GM13977 (cell line): ENCODE measurements around the gene SIGLEC7.
A peak's percentile ranks its signal among the peaks of the same experiment; 100 is the strongest.

ENCODE experiments used
- DNase-seq: peaks from one replicate; pipeline ENCODE4 v3.0.0; 2012; ENCODE audit warnings: low spot score
- in situ Hi-C: fragments of 300-500 bp; cut with MboI; formaldehyde crosslinking; loops from one replicate; pipeline ENCODE4 v1.12.0; 2022; ENCODE audit warnings: low sequenced_read_pairs, low pct_unique_long_range_greater_than_20kb, mixed read lengths, inconsistent platforms; ENCODE audit not compliant: unreplicated experiment
- TF ChIP-seq, protein P1 (sequence below): IDR thresholded peaks from 2 replicates; pipeline ENCODE4 v1.5.1; 2012; ENCODE audit warnings: mild to moderate bottlenecking, control low read depth; ENCODE audit not compliant: insufficient read depth; ENCODE audit errors: extremely low read depth, missing control alignments

SIGLEC7 gene

GRCh38 chr19:51148580-51148979 is 6.5 kb downstream of the SIGLEC7 start:
- DNase-seq = no peak
- in situ Hi-C loops = no loop called here
- TF ChIP-seq, protein P1, sequence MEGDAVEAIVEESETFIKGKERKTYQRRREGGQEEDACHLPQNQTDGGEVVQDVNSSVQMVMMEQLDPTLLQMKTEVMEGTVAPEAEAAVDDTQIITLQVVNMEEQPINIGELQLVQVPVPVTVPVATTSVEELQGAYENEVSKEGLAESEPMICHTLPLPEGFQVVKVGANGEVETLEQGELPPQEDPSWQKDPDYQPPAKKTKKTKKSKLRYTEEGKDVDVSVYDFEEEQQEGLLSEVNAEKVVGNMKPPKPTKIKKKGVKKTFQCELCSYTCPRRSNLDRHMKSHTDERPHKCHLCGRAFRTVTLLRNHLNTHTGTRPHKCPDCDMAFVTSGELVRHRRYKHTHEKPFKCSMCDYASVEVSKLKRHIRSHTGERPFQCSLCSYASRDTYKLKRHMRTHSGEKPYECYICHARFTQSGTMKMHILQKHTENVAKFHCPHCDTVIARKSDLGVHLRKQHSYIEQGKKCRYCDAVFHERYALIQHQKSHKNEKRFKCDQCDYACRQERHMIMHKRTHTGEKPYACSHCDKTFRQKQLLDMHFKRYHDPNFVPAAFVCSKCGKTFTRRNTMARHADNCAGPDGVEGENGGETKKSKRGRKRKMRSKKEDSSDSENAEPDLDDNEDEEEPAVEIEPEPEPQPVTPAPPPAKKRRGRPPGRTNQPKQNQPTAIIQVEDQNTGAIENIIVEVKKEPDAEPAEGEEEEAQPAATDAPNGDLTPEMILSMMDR = no peak

DNA sequence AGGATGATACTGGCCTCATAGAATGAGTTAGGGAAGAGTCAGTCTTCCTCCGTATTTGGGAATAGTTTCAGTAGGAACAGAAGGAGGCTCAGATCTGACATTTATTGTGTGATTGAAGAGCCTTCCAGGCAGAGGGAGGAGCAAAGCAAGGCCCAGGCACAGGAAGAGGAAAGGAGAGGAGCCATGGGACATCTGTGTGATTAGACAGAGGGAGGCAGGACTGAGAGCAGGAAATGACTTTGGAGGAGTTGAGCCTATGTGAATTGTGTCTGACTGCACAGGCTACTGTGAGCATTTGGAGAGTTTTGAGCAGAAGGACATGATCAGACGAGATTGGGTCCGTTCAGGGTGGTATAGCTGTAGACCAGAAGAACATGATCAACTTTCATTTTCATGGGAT is 8.5 kb downstream of the SIGLEC7 start:
- in situ Hi-C loops = loop anchor here (25.0 kb wide), 1 partner anchor 512 kb away; no protein-coding TSS in a partner anchor
- TF ChIP-seq, protein P1 = no peak
- no peak for DNase-seq

DNA sequence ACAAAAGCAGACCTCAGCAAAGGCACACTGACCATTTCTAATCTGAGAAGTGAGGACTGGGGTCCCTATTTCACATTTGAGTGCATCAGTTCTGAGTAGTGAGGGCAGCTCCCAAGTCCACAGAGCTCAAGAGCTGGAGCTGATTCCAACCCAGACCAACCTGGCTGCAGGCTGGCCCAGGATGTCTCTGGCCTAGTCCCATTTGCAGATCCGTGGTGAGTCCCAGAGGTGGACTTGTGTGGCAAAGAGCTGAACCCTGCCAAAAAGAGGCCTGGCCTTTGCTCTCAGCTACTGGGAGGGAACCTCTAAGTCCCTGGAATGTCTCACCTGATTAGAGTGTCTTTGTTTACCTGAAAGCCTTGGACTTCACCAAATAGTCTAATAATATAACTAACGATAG is 14.6 kb downstream of the SIGLEC7 start:
- in situ Hi-C loops = loop anchor here (25.0 kb wide), 1 partner anchor 506 kb away; no protein-coding TSS in a partner anchor
- TF ChIP-seq, protein P1 = no peak
- DNase-seq = no peak

GRCh38 chr19:51157265-51157664 is 15.2 kb downstream of the SIGLEC7 start:
- no peak for DNase-seq

DNA sequence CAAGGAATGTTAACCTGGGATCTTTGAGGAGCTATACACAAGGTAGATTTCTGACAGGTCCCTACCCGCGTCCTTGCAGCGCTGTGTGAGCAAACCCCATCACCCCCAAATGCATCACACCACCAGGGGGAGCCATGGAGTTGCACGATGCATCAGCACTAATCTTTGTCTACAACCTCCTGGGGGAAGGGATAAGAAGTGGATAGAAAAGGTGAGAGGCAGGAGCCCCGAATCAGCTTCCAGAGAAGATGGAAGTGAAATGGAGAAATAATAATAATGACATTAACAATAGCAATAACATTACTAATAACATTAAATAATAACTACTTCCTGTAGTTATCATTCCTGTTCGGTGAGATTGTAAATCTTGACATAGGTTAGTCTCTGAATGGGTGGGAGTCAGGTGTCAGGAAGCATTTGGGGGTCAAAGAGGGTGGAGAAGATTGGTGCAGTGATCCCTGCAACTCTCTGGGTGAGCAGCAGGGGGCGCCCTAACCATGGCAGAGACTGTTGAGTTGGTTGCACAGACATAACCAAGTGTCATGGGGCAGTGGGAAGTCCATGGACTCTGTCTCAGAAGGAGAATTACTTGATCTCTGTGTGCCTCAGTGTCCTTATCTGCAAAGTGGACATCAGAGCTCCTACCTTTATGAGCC is 16.5 kb downstream of the SIGLEC7 start:
- TF ChIP-seq, protein P1 = peak; percentile 93
- in situ Hi-C loops = loop anchor here (25.0 kb wide), 1 partner anchor 504 kb away; no protein-coding TSS in a partner anchor
- peak; percentile 51 for DNase-seq

More at GRCh38 chr19:51157265-51157664, 15.2 kb downstream of the SIGLEC7 start:
- TF ChIP-seq, protein P1 = no peak
- in situ Hi-C loops = loop anchor here (25.0 kb wide), 1 partner anchor 505 kb away; no protein-coding TSS in a partner anchor

DNA sequence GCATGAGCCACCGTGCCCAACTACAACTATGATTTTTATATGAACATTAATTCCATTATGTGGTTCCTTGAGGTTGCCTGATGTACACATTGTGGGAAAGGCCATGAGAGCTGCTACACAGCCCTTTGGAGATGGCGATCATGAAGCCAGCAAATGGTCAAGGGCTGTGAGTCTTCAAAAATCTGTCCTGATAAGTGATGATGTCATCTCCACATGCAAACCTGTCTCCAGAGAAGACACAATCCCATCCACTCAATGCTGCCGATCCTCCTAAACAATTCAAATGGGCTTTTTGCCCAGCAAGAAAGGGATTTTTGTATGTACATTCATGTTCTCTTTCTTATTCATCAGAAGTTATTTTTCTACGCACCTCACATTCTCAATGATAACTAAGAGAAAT is 17.6 kb downstream of the SIGLEC7 start:
- in situ Hi-C loops = loop anchor here (25.0 kb wide), 1 partner anchor 503 kb away; no protein-coding TSS in a partner anchor
- TF ChIP-seq, protein P1 = no peak
- DNase-seq = no peak
